ENCODE data around the gene CD248.

CD248 gene

DNA sequence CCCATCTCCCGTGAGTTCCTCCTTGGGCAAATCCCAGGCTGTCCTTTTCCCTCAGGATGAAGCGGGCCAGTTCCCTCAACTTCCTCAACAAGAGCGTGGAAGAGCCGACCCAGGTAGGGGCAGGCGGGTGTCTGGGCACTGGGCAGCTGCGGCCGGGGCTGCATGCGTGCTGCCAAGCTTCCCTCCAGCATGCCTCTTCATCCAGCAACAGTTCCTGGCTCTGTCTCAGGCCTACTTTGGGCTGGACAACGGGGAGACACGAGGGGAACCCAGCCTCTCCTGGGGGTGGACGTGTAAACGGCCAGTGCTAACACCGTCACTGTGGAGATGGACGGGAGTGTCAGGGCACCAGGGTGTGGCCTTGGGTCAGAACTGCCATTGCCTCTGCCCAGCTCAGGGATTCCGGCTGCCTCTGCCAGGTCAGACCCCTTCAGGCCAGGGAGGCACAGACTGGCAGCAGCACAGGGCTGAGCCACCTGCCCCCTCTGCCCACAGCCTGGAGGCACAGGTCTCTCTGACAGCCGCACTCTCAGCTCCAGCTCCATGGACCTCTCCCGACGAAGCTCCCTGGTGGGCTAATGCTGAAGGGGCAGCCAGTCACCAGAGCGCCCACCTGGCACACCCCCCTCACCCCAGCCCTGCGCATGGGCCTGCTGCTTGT is 50.3 kb downstream of the CD248 start:
- no peak for FAIRE-seq
- TF ChIP-seq, protein P1, sequence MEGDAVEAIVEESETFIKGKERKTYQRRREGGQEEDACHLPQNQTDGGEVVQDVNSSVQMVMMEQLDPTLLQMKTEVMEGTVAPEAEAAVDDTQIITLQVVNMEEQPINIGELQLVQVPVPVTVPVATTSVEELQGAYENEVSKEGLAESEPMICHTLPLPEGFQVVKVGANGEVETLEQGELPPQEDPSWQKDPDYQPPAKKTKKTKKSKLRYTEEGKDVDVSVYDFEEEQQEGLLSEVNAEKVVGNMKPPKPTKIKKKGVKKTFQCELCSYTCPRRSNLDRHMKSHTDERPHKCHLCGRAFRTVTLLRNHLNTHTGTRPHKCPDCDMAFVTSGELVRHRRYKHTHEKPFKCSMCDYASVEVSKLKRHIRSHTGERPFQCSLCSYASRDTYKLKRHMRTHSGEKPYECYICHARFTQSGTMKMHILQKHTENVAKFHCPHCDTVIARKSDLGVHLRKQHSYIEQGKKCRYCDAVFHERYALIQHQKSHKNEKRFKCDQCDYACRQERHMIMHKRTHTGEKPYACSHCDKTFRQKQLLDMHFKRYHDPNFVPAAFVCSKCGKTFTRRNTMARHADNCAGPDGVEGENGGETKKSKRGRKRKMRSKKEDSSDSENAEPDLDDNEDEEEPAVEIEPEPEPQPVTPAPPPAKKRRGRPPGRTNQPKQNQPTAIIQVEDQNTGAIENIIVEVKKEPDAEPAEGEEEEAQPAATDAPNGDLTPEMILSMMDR (IDR thresholded peaks at IDR 0.05; ENCODE audit: insufficient read depth, missing control alignments): no peak

DNA sequence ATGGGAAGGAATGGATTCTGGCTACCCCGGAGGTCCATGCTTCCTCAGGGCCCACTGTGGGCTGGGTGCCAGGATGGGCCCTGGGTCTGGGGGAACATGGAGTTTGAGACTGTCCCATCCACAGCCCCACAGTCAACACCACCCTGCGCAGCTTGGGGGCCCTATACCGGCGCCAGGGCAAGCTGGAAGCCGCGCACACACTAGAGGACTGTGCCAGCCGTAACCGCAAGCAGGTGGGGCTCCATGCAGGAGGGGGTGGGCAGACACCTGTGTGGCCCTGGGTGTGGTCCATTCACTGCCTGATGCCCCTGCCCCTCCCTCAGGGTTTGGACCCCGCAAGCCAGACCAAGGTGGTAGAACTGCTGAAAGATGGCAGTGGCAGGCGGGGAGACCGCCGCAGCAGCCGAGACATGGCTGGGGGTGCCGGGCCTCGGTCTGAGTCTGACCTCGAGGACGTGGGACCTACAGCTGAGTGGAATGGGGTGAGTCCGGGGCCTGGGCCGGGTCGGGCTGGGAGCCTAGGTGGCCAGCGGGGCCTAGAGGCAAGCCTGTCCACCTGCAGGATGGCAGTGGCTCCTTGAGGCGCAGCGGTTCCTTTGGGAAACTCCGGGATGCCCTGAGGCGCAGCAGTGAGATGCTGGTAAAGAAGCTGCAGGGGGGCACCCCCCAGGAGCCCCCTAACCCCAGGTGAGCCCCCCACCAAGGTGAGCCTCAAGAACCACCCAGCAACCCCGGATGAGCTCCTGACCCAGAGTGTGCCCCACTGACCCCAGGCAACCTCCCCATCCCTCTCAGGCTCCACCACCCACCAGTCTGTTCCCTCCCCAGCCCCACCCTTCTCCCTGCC is 51.1 kb downstream of the CD248 start:
- FAIRE-seq: no peak
- TF ChIP-seq, protein P1 (IDR thresholded peaks at IDR 0.05; ENCODE audit: insufficient read depth, missing control alignments): no peak
- DNase-seq (ENCODE audit: insufficient read length, low spot score): no peak

More for the DNA sequence above, 50.3 kb downstream of the CD248 start:
- no peak for DNase-seq (ENCODE audit: insufficient read length, low spot score)

DNA sequence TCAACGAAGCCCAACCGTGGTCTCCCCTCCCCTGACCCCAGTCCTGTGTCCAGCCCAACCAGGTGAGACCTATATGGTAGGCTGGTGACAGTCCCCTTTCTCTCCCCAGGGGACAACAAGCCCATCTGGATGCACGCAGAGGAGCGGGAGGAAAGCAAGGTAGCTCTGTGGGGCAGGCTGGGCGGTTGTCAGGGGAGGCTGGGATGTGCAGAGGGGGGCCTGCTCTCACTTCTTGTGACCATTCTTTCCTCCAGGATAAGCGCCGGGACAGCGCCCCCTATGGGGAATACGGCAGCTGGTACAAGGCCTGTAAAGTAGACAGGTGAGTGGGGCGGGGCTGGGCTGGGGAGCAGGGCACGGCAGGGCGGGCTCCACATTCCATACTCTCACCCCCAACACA is 51.9 kb downstream of the CD248 start:
- DNase-seq (ENCODE audit: insufficient read length, low spot score) (no peak), FAIRE-seq (no peak)
- TF ChIP-seq, protein P1 (IDR thresholded peaks at IDR 0.05; ENCODE audit: insufficient read depth, missing control alignments): peak; percentile 20

Measured in D721Med (cell line).